HepG2 (cell line): ENCODE results near the gene CMTM1. TPM values are rescaled to one million over a fixed set of nuclear protein-coding genes. Genes with fewer than 3 reads are reported as not detected.

Source experiments
- ATAC-seq: fragments of 200-7000 bp; cut with Tn5 transposase; 3 replicates; pipeline ENCODE4 v1.9.1; 2020; ENCODE audit warnings: mild to moderate bottlenecking, moderate library complexity
- BruUV-seq: library from RNA; stranded (reverse); fragments of 400-500 nt; replicated peaks from 2 replicates; lab custom pipeline; 2021; lab: Mats Ljungman, UMichigan
- CTCF ChIA-PET: fragments of 300-600 bp; formaldehyde crosslinking; extraction: SDS; loops from one replicate; lab custom pipeline; 2021; ENCODE audit warnings: low total read pairs, inconsistent platforms, low intra/inter-chr PET ratio; lab: Yijun Ruan, JAX
- POLR2A ChIA-PET: fragments of 350-600 bp; sonication (Branson Sonifier 250); formaldehyde crosslinking; loops from one replicate; lab custom pipeline; 2020; ENCODE audit warnings: antibody characterized with exemption, inconsistent platforms; lab: Yijun Ruan, JAX
- DNase-seq: peaks from one replicate; pipeline ENCODE4 v3.0.0-alpha.2; 2015; ENCODE audit warnings: low spot score
- FAIRE-seq: peaks from 3 replicates; lab custom pipeline; 2011; peaks lifted over from hg19 to GRCh38; lab: Jason Lieb, UNC
- H2AFZ ChIP-seq: one replicate; pipeline ENCODE4 v1.6.1; 2011; ENCODE audit warnings: low read length, inconsistent platforms
- H3K27ac ChIP-seq: fragments of 300-600 bp; 3 replicates; pipeline ENCODE4 v1.8.0; 2011; ENCODE audit warnings: mixed run types, mild to moderate bottlenecking, mixed read lengths, low read length, inconsistent platforms; ENCODE audit not compliant: insufficient read depth; ENCODE audit errors: extremely low read length
- H3K27me3 ChIP-seq, 2 experiments: fragments of 200-600 bp in 1 of 2; 2 replicates in 1 of 2; 3 replicates in 1 of 2; pipeline versions ENCODE4 v1.6.0 to v1.8.0; 2011; ENCODE audit warnings: low read length in 2 of 2, mild to moderate bottlenecking in 2 of 2, moderate library complexity in 2 of 2, inconsistent platforms in 1 of 2; ENCODE audit not compliant: insufficient read depth in 2 of 2, control insufficient read depth in 1 of 2
- H3K36me3 ChIP-seq, 2 experiments: fragments of 200-600 bp in 1 of 2; replicated peaks in 1 of 2; 2 replicates in 1 of 2; 3 replicates in 1 of 2; pipeline versions ENCODE4 v1.5.1 to v1.8.0; 2011; ENCODE audit warnings: low read length in 2 of 2, inconsistent platforms in 1 of 2; ENCODE audit not compliant: insufficient read depth in 2 of 2, control insufficient read depth in 1 of 2
- H3K4me1 ChIP-seq: 2 replicates; pipeline ENCODE4 v1.5.1; 2012; ENCODE audit warnings: low read length, inconsistent platforms; ENCODE audit not compliant: insufficient read depth
- H3K4me2 ChIP-seq: 2 replicates; pipeline ENCODE4 v1.6.0; 2011; ENCODE audit warnings: low read depth, low read length, inconsistent platforms
- H3K4me3 ChIP-seq, 3 experiments: fragments of 200-600 bp in 1 of 3; sonication (generic), shearing (Covaris generic) in 1 of 3; replicated peaks in 1 of 3; 2 replicates each; pipeline ENCODE4 v1.5.1; 2011 to 2016; ENCODE audit warnings: low read length in 3 of 3, inconsistent platforms in 2 of 3, low read depth in 2 of 3, mild to moderate bottlenecking in 2 of 3, control low read depth in 1 of 3, mixed read lengths in 1 of 3; ENCODE audit not compliant: insufficient read depth in 1 of 3
- H3K79me2 ChIP-seq: one replicate; pipeline ENCODE4 v1.6.1; 2011; ENCODE audit warnings: low read length, inconsistent platforms; ENCODE audit not compliant: insufficient read depth
- H3K9ac ChIP-seq: 2 replicates; pipeline ENCODE4 v1.6.0; 2011; ENCODE audit warnings: mild to moderate bottlenecking, low read depth, low read length, inconsistent platforms; ENCODE audit not compliant: insufficient read depth
- H3K9me3 ChIP-seq: 2 replicates; pipeline ENCODE4 v1.5.1; 2012; ENCODE audit warnings: mild to moderate bottlenecking, low read length
- H4K20me1 ChIP-seq: 2 replicates; pipeline ENCODE4 v1.6.0; 2011; ENCODE audit warnings: inconsistent platforms, mild to moderate bottlenecking, low read length, moderate library complexity; ENCODE audit not compliant: insufficient read depth
- CBX5 ChIP-seq: sonication (generic); formaldehyde crosslinking; IDR thresholded peaks from 2 replicates; pipeline ENCODE4 v1.4.0; 2020; ENCODE audit warnings: missing genetic modification reagents, borderline replicate concordance
- DZIP1 ChIP-seq: sonication (generic); formaldehyde crosslinking; IDR thresholded peaks from 2 replicates; pipeline ENCODE4 v1.5.0; 2020; ENCODE audit warnings: mild to moderate bottlenecking, missing genetic modification reagents
- MTF2 ChIP-seq: sonication (generic); formaldehyde crosslinking; IDR thresholded peaks from 2 replicates; pipeline ENCODE4 v1.5.0; 2020; ENCODE audit warnings: missing genetic modification reagents, borderline replicate concordance
- PHF21A ChIP-seq: sonication (generic); formaldehyde crosslinking; IDR thresholded peaks from 2 replicates; pipeline ENCODE4 v1.5.0; 2020; ENCODE audit warnings: mild to moderate bottlenecking, missing genetic modification reagents
- ZKSCAN5 ChIP-seq: sonication (generic); formaldehyde crosslinking; IDR thresholded peaks from 2 replicates; pipeline ENCODE4 v1.5.1; 2020; ENCODE audit warnings: mild to moderate bottlenecking, missing genetic modification reagents
- ZNF235 ChIP-seq: sonication (generic); formaldehyde crosslinking; IDR thresholded peaks from 2 replicates; pipeline ENCODE4 v1.8.1; 2023; ENCODE audit warnings: mild to moderate bottlenecking, missing genetic modification reagents, borderline replicate concordance
- ZNF503 ChIP-seq: sonication (generic); formaldehyde crosslinking; IDR thresholded peaks from 2 replicates; pipeline ENCODE4 v1.4.0; 2020; ENCODE audit warnings: missing genetic modification reagents
- ZNF546 ChIP-seq: sonication (generic); formaldehyde crosslinking; conservative IDR thresholded peaks from 2 replicates; pipeline ENCODE4 v1.8.1; 2023; ENCODE audit warnings: mild to moderate bottlenecking, missing genetic modification reagents
- ZNF567 ChIP-seq: sonication (generic); formaldehyde crosslinking; IDR thresholded peaks from 2 replicates; pipeline ENCODE4 v1.8.1; 2023; ENCODE audit warnings: mild to moderate bottlenecking, missing genetic modification reagents, borderline replicate concordance
- ZNF629 ChIP-seq: sonication (generic); formaldehyde crosslinking; conservative IDR thresholded peaks from 2 replicates; pipeline ENCODE4 v1.5.0; 2020; ENCODE audit warnings: missing genetic modification reagents
- WGBS: methylation state at CpG from one replicate; pipeline ENCODE4 v1.1.6; 2017; ENCODE audit warnings: low lambda C conversion rate; 5-methylcytosine and 5-hydroxymethylcytosine counted together
- in situ Hi-C: cut with HindIII; loops from 2 replicates; pipeline ENCODE4 v1.10.0; 2017; ENCODE audit warnings: low pct_unique_long_range_greater_than_20kb; ENCODE audit not compliant: extremely low pct_ligation_motif_present
- intact Hi-C: fragments of 100-400 bp; cut with micrococcal nuclease; formaldehyde crosslinking; loops from one replicate; pipeline ENCODE4 v1.10.0; 2022; ENCODE audit not compliant: unreplicated experiment
- polyA plus RNA-seq, 8 experiments: library from polyadenylated mRNA; depleted of rRNA in 3 of 8; stranded (reverse) in 7 of 8; unstranded in 1 of 8; fragments of >200 nt; fragmentation: Illumina TruSeq in 4 of 8; extraction: Trizol in 4 of 8; gene quantifications; 2 replicates each; pipeline versions ENCODE4 v1.2.1 to v1.2.3, GENCODE V29; 2011 to 2016; ENCODE audit warnings: low read depth in 4 of 8, missing spikeins in 1 of 8, mixed read lengths in 1 of 8; ENCODE audit not compliant: insufficient read depth in 1 of 8
- total RNA-seq, 5 experiments: library from RNA; depleted of rRNA; stranded (reverse); fragments of >200 nt; fragmentation: Illumina TruSeq; extraction: Trizol; gene quantifications; 2 replicates each; pipeline ENCODE4 v1.2.3, GENCODE V29; 2016; ENCODE audit warnings: low read depth in 1 of 5
- TF ChIP-seq, protein P1 (sequence below): sonication (generic); formaldehyde crosslinking; IDR thresholded peaks from 2 replicates; pipeline ENCODE4 v1.8.1; 2023; ENCODE audit warnings: mild to moderate bottlenecking, moderate library complexity, missing genetic modification reagents
- TF ChIP-seq, protein P2 (sequence below): sonication (generic); formaldehyde crosslinking; IDR thresholded peaks from 2 replicates; pipeline ENCODE4 v1.8.1; 2023; ENCODE audit warnings: missing genetic modification reagents, mild to moderate bottlenecking, borderline replicate concordance
- TF ChIP-seq, protein P3 (sequence below): sonication (generic); formaldehyde crosslinking; IDR thresholded peaks from 2 replicates; pipeline ENCODE4 v1.9.0; 2022; ENCODE audit warnings: missing genetic modification reagents, mild to moderate bottlenecking, borderline replicate concordance
- TF ChIP-seq, protein P4 (sequence below): IDR thresholded peaks from 2 replicates; pipeline ENCODE4 v1.6.1; 2016; ENCODE audit warnings: missing biosample characterization, missing genetic modification reagents, low read depth

The CMTM1 gene
- total and polyA plus RNA-seq, 2 of the 13 experiments (the other 11 are each of a cell fraction or from before 2014, with no cell fraction given): 1.7 to 2.9 TPM

GRCh38 chr16:66575060-66575459 lies 8.8 kb downstream of the CMTM1 start:
- H3K9ac ChIP-seq: no peak overlapping the region
- TF ChIP-seq CBX5 (CRISPR knock-in tag): no peak
- no peak for TF ChIP-seq DZIP1 (CRISPR knock-in tag)
- TF ChIP-seq, protein P1, sequence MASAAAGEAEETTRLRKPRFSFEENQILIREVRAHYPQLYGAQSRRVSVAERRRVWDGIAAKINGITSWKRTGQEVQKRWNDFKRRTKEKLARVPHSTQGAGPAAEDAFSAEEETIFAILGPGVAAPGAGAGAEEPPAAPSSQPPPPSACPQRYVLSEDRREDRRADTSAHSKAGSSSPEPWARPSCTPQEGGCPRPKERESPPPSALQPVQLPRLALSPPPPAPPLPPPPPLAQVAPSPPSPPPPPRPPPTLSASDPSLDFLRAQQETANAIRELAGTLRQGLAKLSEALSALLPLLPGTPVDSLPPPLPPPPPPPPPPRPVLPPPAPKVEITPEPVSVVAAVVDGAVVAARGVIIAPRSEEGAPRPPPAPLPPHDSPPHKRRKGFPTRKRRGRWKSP (CRISPR knock-in tag): no peak
- TF ChIP-seq, protein P2, sequence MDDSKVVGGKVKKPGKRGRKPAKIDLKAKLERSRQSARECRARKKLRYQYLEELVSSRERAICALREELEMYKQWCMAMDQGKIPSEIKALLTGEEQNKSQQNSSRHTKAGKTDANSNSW (CRISPR knock-in tag): no peak
- no peak for TF ChIP-seq MTF2 (CRISPR knock-in tag)
- no peak for TF ChIP-seq PHF21A (CRISPR knock-in tag)
- TF ChIP-seq ZNF546 (CRISPR knock-in tag): no peak
- no peak for TF ChIP-seq ZNF503 (CRISPR knock-in tag)
- TF ChIP-seq ZNF567: no peak
- no peak for TF ChIP-seq ZNF629 (CRISPR knock-in tag)
- TF ChIP-seq, protein P3, sequence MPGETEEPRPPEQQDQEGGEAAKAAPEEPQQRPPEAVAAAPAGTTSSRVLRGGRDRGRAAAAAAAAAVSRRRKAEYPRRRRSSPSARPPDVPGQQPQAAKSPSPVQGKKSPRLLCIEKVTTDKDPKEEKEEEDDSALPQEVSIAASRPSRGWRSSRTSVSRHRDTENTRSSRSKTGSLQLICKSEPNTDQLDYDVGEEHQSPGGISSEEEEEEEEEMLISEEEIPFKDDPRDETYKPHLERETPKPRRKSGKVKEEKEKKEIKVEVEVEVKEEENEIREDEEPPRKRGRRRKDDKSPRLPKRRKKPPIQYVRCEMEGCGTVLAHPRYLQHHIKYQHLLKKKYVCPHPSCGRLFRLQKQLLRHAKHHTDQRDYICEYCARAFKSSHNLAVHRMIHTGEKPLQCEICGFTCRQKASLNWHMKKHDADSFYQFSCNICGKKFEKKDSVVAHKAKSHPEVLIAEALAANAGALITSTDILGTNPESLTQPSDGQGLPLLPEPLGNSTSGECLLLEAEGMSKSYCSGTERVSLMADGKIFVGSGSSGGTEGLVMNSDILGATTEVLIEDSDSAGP (CRISPR knock-in tag): no peak
- TF ChIP-seq, protein P4, sequence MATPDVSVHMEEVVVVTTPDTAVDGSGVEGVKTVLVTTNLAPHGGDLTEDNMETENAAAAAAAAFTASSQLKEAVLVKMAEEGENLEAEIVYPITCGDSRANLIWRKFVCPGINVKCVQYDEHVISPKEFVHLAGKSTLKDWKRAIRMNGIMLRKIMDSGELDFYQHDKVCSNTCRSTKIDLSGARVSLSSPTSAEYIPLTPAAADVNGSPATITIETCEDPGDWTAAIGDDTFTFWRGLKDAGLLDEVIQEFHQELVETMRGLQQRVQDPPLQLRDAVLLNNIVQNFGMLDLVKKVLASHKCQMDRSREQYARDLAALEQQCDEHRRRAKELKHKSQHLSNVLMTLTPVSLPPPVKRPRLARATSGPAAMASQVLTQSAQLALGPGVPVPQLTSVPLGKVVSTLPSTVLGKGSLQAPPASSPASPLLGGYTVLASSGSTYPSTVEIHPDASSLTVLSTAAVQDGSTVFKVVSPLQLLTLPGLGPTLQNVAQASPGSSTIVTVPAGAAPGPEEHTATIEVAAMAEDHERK (CRISPR knock-in tag): no peak
- TF ChIP-seq ZNF235 (CRISPR knock-in tag): no peak
- no peak for TF ChIP-seq ZKSCAN5
- no peaks in the 10 kb centered on the region for H3K79me2 ChIP-seq
- peaks cover 0 to 14% of the 10 kb centered on the region in 2 experiments; a peak in 2 of 5 replicates for H3K27me3 ChIP-seq
- BruUV-seq: no TSS peak
- H2AFZ ChIP-seq: no peak overlapping the region
- H3K36me3 ChIP-seq: no peaks in the 10 kb centered on the region
- H3K9me3 ChIP-seq: no peaks in the 10 kb centered on the region
- 62% methylated on average over 3 of the region's 3 CpGs for WGBS
- no peak for FAIRE-seq
- intact Hi-C loops (no loop called here), in situ Hi-C loops (no loop called here)
- POLR2A ChIA-PET: no interaction called here
- CTCF ChIA-PET: no interaction called here
- H3K4me3 ChIP-seq: no peak overlapping the region
- H3K4me1 ChIP-seq: no peaks in the 10 kb centered on the region
- no peak for DNase-seq
- H3K27ac ChIP-seq: no peak overlapping the region
- no peaks in the 10 kb centered on the region for H4K20me1 ChIP-seq
- no peak overlapping the region for H3K4me2 ChIP-seq
- ATAC-seq: no peak
